Cardiac muscle cell (in vitro differentiated cells and primary cell): ENCODE results near the gene RGL4. TPM values are rescaled to one million over a fixed set of nuclear protein-coding genes. Genes with fewer than 3 reads are reported as not detected.
"Not testable (repeated sequence)": the region's sequence is repeated elsewhere in the genome, so short reads cannot be mapped to it uniquely, and the experiment has no call there.

Experiments used
- DNase-seq, 2 donors: peaks; one replicate each; pipeline versions ENCODE4 v3.0.0 to v3.0.0-alpha.2; 2010 to 2017; ENCODE audit warnings: low read depth in 1 of 2, low spot score in 1 of 2
- H3K27ac ChIP-seq: fragments of 200-600 bp; sonication (generic); 2 replicates; pipeline ENCODE4 v1.5.1; 2016
- H3K27me3 ChIP-seq: fragments of 200-600 bp; sonication (generic); 2 replicates; pipeline ENCODE4 v1.6.0; 2016; ENCODE audit warnings: control low read depth
- H3K36me3 ChIP-seq: fragments of 200-600 bp; sonication (generic); 2 replicates; pipeline ENCODE4 v1.5.1; 2016; ENCODE audit warnings: control low read depth
- H3K4me1 ChIP-seq: fragments of 200-600 bp; sonication (generic); 2 replicates; pipeline ENCODE4 v1.8.1; 2017; ENCODE audit warnings: low read depth, mild to moderate bottlenecking, mixed run types
- H3K4me3 ChIP-seq: fragments of 200-600 bp; sonication (generic); 2 replicates; pipeline ENCODE4 v1.5.1; 2016; ENCODE audit warnings: mild to moderate bottlenecking
- H3K9me3 ChIP-seq: fragments of 200-600 bp; sonication (generic); 2 replicates; pipeline ENCODE4 v1.5.1; 2017; ENCODE audit warnings: low read depth, mild to moderate bottlenecking, control low read depth
- polyA plus RNA-seq: library from polyadenylated mRNA; unstranded; fragments of >200 nt; fragmentation: Nextera tagmentation; extraction: Ambion mirVana; gene quantifications from 2 replicates; pipeline ENCODE4 v1.2.1, GENCODE V29; 2016
- total RNA-seq: library from RNA; depleted of rRNA; stranded (reverse); fragments of >200 nt; gene quantifications from 2 replicates; pipeline ENCODE4 v1.2.3, GENCODE V29; 2016
- TF ChIP-seq, protein P1 (sequence below): IDR thresholded peaks from 2 replicates; pipeline ENCODE4 v1.5.1; 2012; ENCODE audit warnings: low read depth, mild to moderate bottlenecking, low read length

The RGL4 gene
- total RNA-seq, result not detected in 2 replicates
- 1.0 and 1.5 TPM in 2 replicates for polyA plus RNA-seq

DNA sequence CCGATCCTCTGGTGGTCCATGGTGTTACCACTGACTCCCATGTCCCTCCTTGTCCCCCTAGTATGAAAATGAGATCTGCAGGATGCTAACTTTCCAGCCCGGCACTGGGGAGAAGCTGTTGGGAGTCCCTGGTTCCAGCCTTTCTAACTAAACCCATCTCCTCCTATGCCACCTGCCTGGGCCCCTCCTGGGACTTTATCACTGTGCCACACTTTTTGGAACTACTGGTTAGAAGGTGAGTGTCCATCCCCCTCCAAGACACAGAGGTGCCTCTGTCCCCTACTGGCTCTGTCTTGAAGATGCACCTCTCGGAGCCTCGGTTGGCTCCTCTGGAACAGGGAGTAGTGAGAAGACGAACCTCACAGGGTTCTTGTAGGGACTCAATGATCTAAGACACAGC lies at the start of gene RGL4:
TSS of gene RGL4 (plus strand) at position 301 of the 400 bp plus-strand sequence. CDS start 1,018 bp downstream, outside the sequence.
- H3K36me3 ChIP-seq, result peaks cover 2% of the 10 kb centered on the region
- H3K27ac ChIP-seq, result no peak within 1 kb of the TSS
- H3K4me3 ChIP-seq, result no peak within 1 kb of the TSS
- H3K4me1 ChIP-seq, result no peaks in the 10 kb centered on the region
- TF ChIP-seq, protein P1, sequence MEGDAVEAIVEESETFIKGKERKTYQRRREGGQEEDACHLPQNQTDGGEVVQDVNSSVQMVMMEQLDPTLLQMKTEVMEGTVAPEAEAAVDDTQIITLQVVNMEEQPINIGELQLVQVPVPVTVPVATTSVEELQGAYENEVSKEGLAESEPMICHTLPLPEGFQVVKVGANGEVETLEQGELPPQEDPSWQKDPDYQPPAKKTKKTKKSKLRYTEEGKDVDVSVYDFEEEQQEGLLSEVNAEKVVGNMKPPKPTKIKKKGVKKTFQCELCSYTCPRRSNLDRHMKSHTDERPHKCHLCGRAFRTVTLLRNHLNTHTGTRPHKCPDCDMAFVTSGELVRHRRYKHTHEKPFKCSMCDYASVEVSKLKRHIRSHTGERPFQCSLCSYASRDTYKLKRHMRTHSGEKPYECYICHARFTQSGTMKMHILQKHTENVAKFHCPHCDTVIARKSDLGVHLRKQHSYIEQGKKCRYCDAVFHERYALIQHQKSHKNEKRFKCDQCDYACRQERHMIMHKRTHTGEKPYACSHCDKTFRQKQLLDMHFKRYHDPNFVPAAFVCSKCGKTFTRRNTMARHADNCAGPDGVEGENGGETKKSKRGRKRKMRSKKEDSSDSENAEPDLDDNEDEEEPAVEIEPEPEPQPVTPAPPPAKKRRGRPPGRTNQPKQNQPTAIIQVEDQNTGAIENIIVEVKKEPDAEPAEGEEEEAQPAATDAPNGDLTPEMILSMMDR, result no peak
- no peaks in the 10 kb centered on the region for H3K9me3 ChIP-seq
- DNase-seq, result no peak
- H3K27me3 ChIP-seq, result no peaks in the 10 kb centered on the region

- H3K36me3 ChIP-seq, H3K9me3 ChIP-seq, H3K4me3 ChIP-seq, H3K4me1 ChIP-seq, H3K27ac ChIP-seq, H3K27me3 ChIP-seq, DNase-seq: not testable (repeated sequence)
These were observed 44.3 kb upstream of the RGL4 start for GRCh38 chr22:23646526-23646925.

DNA sequence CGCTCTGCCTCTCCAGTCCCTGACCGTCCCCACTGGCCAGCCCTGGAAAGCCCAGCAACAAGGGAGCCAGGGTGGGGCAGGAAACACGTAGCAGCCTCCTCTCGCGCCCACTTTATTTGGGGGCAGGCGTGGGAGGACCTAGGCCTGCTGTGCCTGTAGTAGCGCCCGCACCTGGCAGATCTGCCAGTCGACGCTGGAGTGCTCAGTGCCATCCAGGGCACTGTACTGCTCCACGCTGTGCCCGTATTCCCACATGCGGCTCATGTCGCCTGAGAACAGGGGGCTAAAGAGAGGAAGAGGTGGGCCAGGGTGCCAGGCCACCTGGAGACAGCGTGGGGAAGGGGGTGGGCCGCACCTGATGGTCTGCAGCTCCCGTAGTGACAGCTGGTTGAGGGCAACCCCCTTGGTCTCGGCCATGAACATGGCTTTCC lies 41.7 kb upstream of the RGL4 start:
- no peak for DNase-seq
- Histone ChIP-seq H3K27me3 (no peaks in the 10 kb centered on the region), H3K4me3 (no peak overlapping the region), H3K36me3 (no peaks in the 10 kb centered on the region), H3K9me3 (no peaks in the 10 kb centered on the region), H3K4me1 (no peaks in the 10 kb centered on the region), H3K27ac (no peak overlapping the region)
- TF ChIP-seq, protein P1, result no peak

- Histone ChIP-seq H3K9me3 (no peaks in the 10 kb centered on the region), H3K27ac (no peak overlapping the region), H3K36me3 (no peaks in the 10 kb centered on the region), H3K4me3 (no peak overlapping the region), H3K27me3 (no peaks in the 10 kb centered on the region), H3K4me1 (no peaks in the 10 kb centered on the region)
- TF ChIP-seq, protein P1, result no peak
- no peak for DNase-seq
These were observed 39.1 kb upstream of the RGL4 start for GRCh38 chr22:23651676-23652075.

GRCh38 chr22:23652286-23652685 lies 38.5 kb upstream of the RGL4 start:
- H3K36me3 ChIP-seq, result peaks cover 1% of the 10 kb centered on the region
- no peak overlapping the region for H3K27ac ChIP-seq
- H3K27me3 ChIP-seq, result no peaks in the 10 kb centered on the region
- H3K4me1 ChIP-seq, result no peaks in the 10 kb centered on the region
- TF ChIP-seq, protein P1, result no peak
- H3K4me3 ChIP-seq, result no peak overlapping the region
- DNase-seq, result no peak
- H3K9me3 ChIP-seq, result no peaks in the 10 kb centered on the region

DNA sequence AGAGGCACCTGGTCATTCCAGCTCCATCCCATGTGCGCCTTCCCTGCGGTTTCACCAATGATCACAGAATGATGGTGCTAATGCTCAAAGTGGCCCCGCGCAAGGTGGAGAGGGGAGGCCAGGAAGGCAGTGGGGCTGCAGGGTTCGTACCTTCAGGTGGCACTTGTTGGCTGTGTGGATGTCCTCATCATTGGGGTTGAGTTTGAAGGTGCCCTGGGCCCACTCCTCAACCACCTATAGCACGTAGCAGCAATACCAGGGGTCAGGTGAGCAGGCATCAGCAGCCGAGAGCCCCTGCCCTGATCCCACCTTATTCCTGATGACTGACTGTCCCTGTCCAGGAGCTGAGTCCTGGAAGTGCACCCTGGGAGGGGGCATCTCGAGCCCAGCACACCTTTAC lies 38.1 kb upstream of the RGL4 start:
- H3K4me1 ChIP-seq, result no peaks in the 10 kb centered on the region
- H3K27ac ChIP-seq, result no peak overlapping the region
- H3K36me3 ChIP-seq, result peaks cover 2% of the 10 kb centered on the region
- no peak for DNase-seq
- H3K9me3 ChIP-seq, result no peaks in the 10 kb centered on the region
- TF ChIP-seq, protein P1, result no peak
- no peaks in the 10 kb centered on the region for H3K27me3 ChIP-seq
- H3K4me3 ChIP-seq, result no peak overlapping the region
